Nephron progenitor cell (in vitro differentiated cells): ENCODE data around the gene FCHO1.
A peak's percentile ranks its signal among the peaks of the same experiment; 100 is the strongest.

Experiments
- DNase-seq: peaks from one replicate; pipeline ENCODE4 v3.0.0; 2021
- H3K27ac Mint-ChIP-seq: 2 replicates; pipeline ENCODE4 v1.8.0; 2021; ENCODE audit warnings: mild to moderate bottlenecking, moderate library complexity, mixed read lengths
- H3K27me3 Mint-ChIP-seq: 2 replicates; pipeline ENCODE4 v1.8.0; 2021; ENCODE audit warnings: mild to moderate bottlenecking, low read depth, mixed read lengths; ENCODE audit not compliant: poor library complexity
- H3K36me3 Mint-ChIP-seq: 2 replicates; pipeline ENCODE4 v1.8.0; 2021; ENCODE audit warnings: low read depth, mixed read lengths
- H3K4me1 Mint-ChIP-seq: 2 replicates; pipeline ENCODE4 v1.8.0; 2021; ENCODE audit warnings: mixed read lengths
- H3K4me3 Mint-ChIP-seq: 2 replicates; pipeline ENCODE4 v1.8.0; 2021; ENCODE audit warnings: mild to moderate bottlenecking, moderate library complexity, mixed read lengths
- H3K9me3 Mint-ChIP-seq: 2 replicates; pipeline ENCODE4 v1.8.0; 2021; ENCODE audit warnings: mild to moderate bottlenecking, moderate library complexity, mixed read lengths
- CTCF ChIP-seq: fragments of 200-600 bp; sonication (generic); IDR thresholded peaks from 2 replicates; pipeline ENCODE4 v1.5.0; 2021; ENCODE audit warnings: antibody characterized with exemption

Gene FCHO1

GRCh38 chr19:17721821-17722220, 29.5 kb upstream of the FCHO1 start:
- Mint-ChIP-seq H3K4me3 (peak overlapping the region; percentile 88), H3K36me3 (peaks cover 24% of the 10 kb centered on the region), H3K9me3 (no peaks in the 10 kb centered on the region), H3K4me1 (peaks cover 31% of the 10 kb centered on the region), H3K27ac (no peak overlapping the region), H3K27me3 (no peaks in the 10 kb centered on the region)
- DNase-seq = no peak
- TF ChIP-seq CTCF = no peak

- Mint-ChIP-seq H3K36me3 (peaks cover 24% of the 10 kb centered on the region), H3K9me3 (no peaks in the 10 kb centered on the region), H3K4me1 (peaks cover 26% of the 10 kb centered on the region), H3K27me3 (no peaks in the 10 kb centered on the region), H3K4me3 (no peak overlapping the region), H3K27ac (no peak overlapping the region)
- no peak for DNase-seq
- no peak for TF ChIP-seq CTCF
These were observed 28.5 kb upstream of the FCHO1 start for GRCh38 chr19:17722655-17723240.

GRCh38 chr19:17724655-17725054, 26.6 kb upstream of the FCHO1 start:
- no peaks in the 10 kb centered on the region for H3K9me3 Mint-ChIP-seq
- no peak overlapping the region for H3K27ac Mint-ChIP-seq
- H3K4me1 Mint-ChIP-seq = peaks cover 20% of the 10 kb centered on the region
- no peak for DNase-seq
- no peaks in the 10 kb centered on the region for H3K27me3 Mint-ChIP-seq
- no peak overlapping the region for H3K4me3 Mint-ChIP-seq
- peaks cover 34% of the 10 kb centered on the region for H3K36me3 Mint-ChIP-seq
- TF ChIP-seq CTCF = no peak

- H3K36me3 Mint-ChIP-seq = peaks cover 43% of the 10 kb centered on the region
- no peak for DNase-seq
- no peak overlapping the region for H3K4me3 Mint-ChIP-seq
- peak; percentile 21 for TF ChIP-seq CTCF
- no peaks in the 10 kb centered on the region for H3K27me3 Mint-ChIP-seq
- H3K9me3 Mint-ChIP-seq = peaks cover 4% of the 10 kb centered on the region
- H3K4me1 Mint-ChIP-seq = peaks cover 12% of the 10 kb centered on the region
- H3K27ac Mint-ChIP-seq = no peak overlapping the region
These were observed 25.7 kb upstream of the FCHO1 start for GRCh38 chr19:17725422-17726078.

GRCh38 chr19:17726136-17726741, 25.0 kb upstream of the FCHO1 start:
- Mint-ChIP-seq H3K27ac (no peak overlapping the region), H3K4me1 (peaks cover 5% of the 10 kb centered on the region), H3K36me3 (peaks cover 48% of the 10 kb centered on the region), H3K9me3 (peaks cover 11% of the 10 kb centered on the region), H3K27me3 (no peaks in the 10 kb centered on the region), H3K4me3 (no peak overlapping the region)
- no peak for TF ChIP-seq CTCF
- no peak for DNase-seq
